Activated naive CD8-positive, alpha-beta T cell treated with anti-CD3 and anti-CD28 coated beads, Interleukin-2, amount 50 U/mL, for 24 hours (primary cell): Measurements from ENCODE around the gene MARS1.
"Not testable (repeated sequence)": the region's sequence is repeated elsewhere in the genome, so short reads cannot be mapped to it uniquely, and the experiment has no call there.

Experiments used
- ATAC-seq: fragments of 150-1000 bp; cut with Tn5 transposase; one replicate; pipeline ENCODE4 v1.10.0; 2021
- DNase-seq: peaks from one replicate; pipeline ENCODE4 v3.0.0; 2021
- H3K27ac Mint-ChIP-seq: one replicate; pipeline ENCODE4 v1.8.0; 2021; ENCODE audit warnings: mild to moderate bottlenecking, mixed read lengths
- H3K27me3 Mint-ChIP-seq: one replicate; pipeline ENCODE4 v1.8.0; 2021; ENCODE audit warnings: mixed read lengths
- H3K36me3 Mint-ChIP-seq: one replicate; pipeline ENCODE4 v1.8.0; 2021; ENCODE audit warnings: low read depth, mixed read lengths
- H3K4me1 Mint-ChIP-seq: one replicate; pipeline ENCODE4 v1.8.0; 2021; ENCODE audit warnings: mixed read lengths
- H3K4me3 Mint-ChIP-seq: one replicate; pipeline ENCODE4 v1.8.0; 2021; ENCODE audit warnings: mild to moderate bottlenecking, moderate library complexity, mixed read lengths
- H3K9me3 Mint-ChIP-seq: one replicate; pipeline ENCODE4 v1.8.0; 2021; ENCODE audit warnings: mixed read lengths

MARS1 gene

GRCh38 chr12:57554453-57554852 is 66.6 kb downstream of the MARS1 start:
- peaks cover 9% of the 10 kb centered on the region for H3K4me1 Mint-ChIP-seq
- no peaks in the 10 kb centered on the region for H3K36me3 Mint-ChIP-seq
- H3K9me3 Mint-ChIP-seq, result no peaks in the 10 kb centered on the region
- H3K27me3 Mint-ChIP-seq, result peaks cover 5% of the 10 kb centered on the region
- ATAC-seq (no peak), DNase-seq (no peak)
- H3K27ac Mint-ChIP-seq, result no peak overlapping the region
- no peak overlapping the region for H3K4me3 Mint-ChIP-seq

- Mint-ChIP-seq H3K9me3 (no peaks in the 10 kb centered on the region), H3K36me3 (no peaks in the 10 kb centered on the region), H3K4me3 (no peak overlapping the region), H3K4me1 (peaks cover 7% of the 10 kb centered on the region), H3K27ac (no peak overlapping the region), H3K27me3 (peaks cover 4% of the 10 kb centered on the region)
- ATAC-seq (no peak), DNase-seq (no peak)
Measured at GRCh38 chr12:57554897-57555296, 67.0 kb downstream of the MARS1 start.

- no peak overlapping the region for H3K4me3 Mint-ChIP-seq
- no peaks in the 10 kb centered on the region for H3K9me3 Mint-ChIP-seq
- no peak for ATAC-seq
- H3K27ac Mint-ChIP-seq, result no peak overlapping the region
- no peaks in the 10 kb centered on the region for H3K36me3 Mint-ChIP-seq
- no peaks in the 10 kb centered on the region for H3K27me3 Mint-ChIP-seq
- H3K4me1 Mint-ChIP-seq, result no peaks in the 10 kb centered on the region
- no peak for DNase-seq
Measured at GRCh38 chr12:57558864-57559263, 71.0 kb downstream of the MARS1 start.

- Mint-ChIP-seq H3K4me3 (no peak overlapping the region), H3K4me1 (no peaks in the 10 kb centered on the region)
Measured at GRCh38 chr12:57560516-57560915, 72.6 kb downstream of the MARS1 start.

GRCh38 chr12:57561117-57561516 is 73.2 kb downstream of the MARS1 start:
- not testable (repeated sequence) for H3K4me3 Mint-ChIP-seq, H3K9me3 Mint-ChIP-seq, H3K4me1 Mint-ChIP-seq, ATAC-seq, H3K27me3 Mint-ChIP-seq, DNase-seq, H3K36me3 Mint-ChIP-seq, H3K27ac Mint-ChIP-seq

More at GRCh38 chr12:57560516-57560915, 72.6 kb downstream of the MARS1 start:
- DNase-seq, result no peak
- H3K27me3 Mint-ChIP-seq, result no peaks in the 10 kb centered on the region
- no peaks in the 10 kb centered on the region for H3K36me3 Mint-ChIP-seq
- H3K9me3 Mint-ChIP-seq, result no peaks in the 10 kb centered on the region
- no peak for ATAC-seq
- no peak overlapping the region for H3K27ac Mint-ChIP-seq

- Mint-ChIP-seq H3K4me1 (no peaks in the 10 kb centered on the region), H3K27ac (no peak overlapping the region), H3K36me3 (no peaks in the 10 kb centered on the region), H3K27me3 (no peaks in the 10 kb centered on the region), H3K9me3 (no peaks in the 10 kb centered on the region), H3K4me3 (no peak overlapping the region)
- ATAC-seq (no peak), DNase-seq (no peak)
Measured at GRCh38 chr12:57563358-57563757, 75.5 kb downstream of the MARS1 start.

- H3K4me1 Mint-ChIP-seq, result no peaks in the 10 kb centered on the region
- ATAC-seq (no peak), DNase-seq (no peak)
- no peaks in the 10 kb centered on the region for H3K27me3 Mint-ChIP-seq
- no peak overlapping the region for H3K27ac Mint-ChIP-seq
- no peaks in the 10 kb centered on the region for H3K9me3 Mint-ChIP-seq
- no peak overlapping the region for H3K4me3 Mint-ChIP-seq
- H3K36me3 Mint-ChIP-seq, result no peaks in the 10 kb centered on the region
Measured at GRCh38 chr12:57564178-57564740, 76.4 kb downstream of the MARS1 start.
